ENCODE results near the gene KPNA1. TPM values are rescaled to one million over a fixed set of nuclear protein-coding genes. Genes with fewer than 3 reads are reported as not detected.

KPNA1 gene
- total RNA-seq, 2 donors from 2014 or later: 90.5 to 93.4 TPM

GRCh38 chr3:122563717-122564025, 48.9 kb upstream of the KPNA1 start:
- Mint-ChIP-seq H3K9me3 (no peaks in the 10 kb centered on the region), H3K36me3 (ENCODE audit: low read depth) (no peaks in the 10 kb centered on the region), H3K4me3 (peak overlapping the region; percentile 66), H3K27ac (no peak overlapping the region), H3K4me1 (peaks cover 19% of the 10 kb centered on the region), H3K27me3 (ENCODE audit: insufficient read depth) (no peaks in the 10 kb centered on the region)
- peak; percentile 66 for DNase-seq
- peak overlapping the region; percentile 77 for H3K4me3 ChIP-seq (ENCODE audit: low read length)
- peaks cover 7% of the 10 kb centered on the region for H3K27me3 ChIP-seq (ENCODE audit: control insufficient read depth, insufficient read depth, low read length, poor library complexity, severe bottlenecking)
- H3K9ac ChIP-seq (ENCODE audit: extremely low read depth, low read length, poor library complexity, severe bottlenecking): no peak overlapping the region
- 73 to 80% methylated on average over 4 to 5 of the region's 5 CpGs for WGBS, 2 experiments (ENCODE audit: insufficient coverage in 1 of 2, insufficient read length in 1 of 2)
- no peak for TF ChIP-seq CTCF (conservative IDR thresholded peaks at IDR 0.05)
- no peaks in the 10 kb centered on the region for H3K4me1 ChIP-seq (ENCODE audit: control insufficient read depth, insufficient read depth, low read length)
- H3K27ac ChIP-seq (ENCODE audit: low read depth, low read length): no peak overlapping the region
- H3K36me3 ChIP-seq (ENCODE audit: control insufficient read depth, insufficient read depth, low read length): no peaks in the 10 kb centered on the region
- no peaks in the 10 kb centered on the region for H3K9me3 ChIP-seq (ENCODE audit: control insufficient read depth, low read length)

DNA sequence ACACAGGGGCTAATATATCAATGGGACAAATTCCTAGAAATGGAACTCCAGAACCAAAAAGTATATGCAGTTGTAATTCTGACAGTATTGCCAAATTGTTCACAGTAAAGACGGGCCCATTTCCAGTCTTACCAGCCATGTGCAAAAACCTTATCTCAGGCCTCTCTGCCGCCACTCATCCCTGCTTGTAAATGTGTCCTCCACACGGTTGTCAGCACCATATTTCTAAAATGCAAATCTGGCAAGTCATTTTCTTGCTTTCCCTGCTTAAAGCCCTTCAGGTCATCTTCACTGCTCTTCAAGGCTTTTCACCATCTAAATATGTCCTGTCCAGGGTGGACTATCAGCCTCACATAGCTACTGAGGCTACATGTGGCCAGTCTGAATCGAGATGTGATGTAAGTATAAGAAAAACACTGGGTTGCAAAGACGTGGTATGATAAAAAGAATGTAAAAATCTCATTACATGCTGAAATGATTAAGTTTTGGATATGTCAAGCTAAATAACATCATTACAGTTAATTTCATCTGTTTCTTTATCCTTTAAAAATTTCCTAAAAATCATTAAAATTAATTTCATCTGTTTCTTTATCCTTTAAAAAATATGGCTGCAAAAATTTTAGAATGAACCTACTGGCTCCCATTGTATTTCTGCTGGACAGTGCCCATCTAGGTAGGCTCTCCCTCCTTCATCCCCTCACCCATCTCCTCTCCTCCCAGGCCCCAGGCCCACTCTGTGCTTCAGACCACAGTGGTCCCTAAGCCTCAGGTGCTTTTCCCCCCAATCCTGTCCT, 48.4 kb upstream of the KPNA1 start:
- Histone ChIP-seq H3K9me3 (ENCODE audit: control insufficient read depth, low read length) (no peaks in the 10 kb centered on the region), H3K4me1 (ENCODE audit: control insufficient read depth, insufficient read depth, low read length) (no peaks in the 10 kb centered on the region), H3K27ac (ENCODE audit: low read depth, low read length) (no peak overlapping the region), H3K27me3 (ENCODE audit: control insufficient read depth, insufficient read depth, low read length, poor library complexity, severe bottlenecking) (peaks cover 7% of the 10 kb centered on the region), H3K9ac (ENCODE audit: extremely low read depth, low read length, poor library complexity, severe bottlenecking) (no peak overlapping the region), H3K36me3 (ENCODE audit: control insufficient read depth, insufficient read depth, low read length) (no peaks in the 10 kb centered on the region), H3K4me3 (ENCODE audit: low read length) (peak overlapping the region; percentile 77)
- no peak for TF ChIP-seq CTCF (conservative IDR thresholded peaks at IDR 0.05)
- no peaks in the 10 kb centered on the region for H3K27me3 Mint-ChIP-seq (ENCODE audit: insufficient read depth)
- peaks cover 15% of the 10 kb centered on the region for H3K4me1 Mint-ChIP-seq
- H3K36me3 Mint-ChIP-seq (ENCODE audit: low read depth): no peaks in the 10 kb centered on the region
- H3K4me3 Mint-ChIP-seq: peak overlapping the region; percentile 66
- WGBS, 2 experiments (ENCODE audit: insufficient coverage in 1 of 2, insufficient read length in 1 of 2): 93 to 94% methylated on average over 4 to 5 of the region's 5 CpGs
- DNase-seq: no peak
- no peaks in the 10 kb centered on the region for H3K9me3 Mint-ChIP-seq
- H3K27ac Mint-ChIP-seq: no peak overlapping the region

DNA sequence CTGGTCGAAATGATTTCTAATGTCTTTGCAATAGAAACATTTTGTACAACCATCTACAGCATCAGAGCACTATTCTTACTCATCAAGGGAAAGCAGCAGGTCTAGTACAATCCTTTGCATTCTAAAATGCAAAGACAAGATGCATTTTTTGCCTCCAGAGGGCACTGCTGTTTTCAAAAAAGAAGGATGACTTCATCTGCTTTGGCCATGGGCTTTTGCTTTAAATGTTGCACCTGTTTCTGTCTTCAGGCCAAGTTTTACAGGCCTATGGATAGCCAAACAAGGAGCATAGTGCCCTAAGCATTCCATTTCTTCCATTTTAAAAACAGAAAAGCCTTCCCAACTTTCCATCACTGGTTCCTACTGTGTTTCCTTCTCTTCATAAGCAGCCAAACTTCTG, 45.9 kb upstream of the KPNA1 start:
- Histone ChIP-seq H3K9me3 (ENCODE audit: control insufficient read depth, low read length) (no peaks in the 10 kb centered on the region), H3K36me3 (ENCODE audit: control insufficient read depth, insufficient read depth, low read length) (no peaks in the 10 kb centered on the region), H3K27ac (ENCODE audit: low read depth, low read length) (no peak overlapping the region), H3K4me1 (ENCODE audit: control insufficient read depth, insufficient read depth, low read length) (no peaks in the 10 kb centered on the region), H3K4me3 (ENCODE audit: low read length) (no peak overlapping the region), H3K9ac (ENCODE audit: extremely low read depth, low read length, poor library complexity, severe bottlenecking) (no peak overlapping the region), H3K27me3 (ENCODE audit: control insufficient read depth, insufficient read depth, low read length, poor library complexity, severe bottlenecking) (peaks cover 7% of the 10 kb centered on the region)
- WGBS, 2 experiments (ENCODE audit: insufficient coverage in 1 of 2, insufficient read length in 1 of 2): 91% methylated on average over 1 of the region's 1 CpG; no CpG with 5 or more reads in 1 of the 2 experiments
- no peaks in the 10 kb centered on the region for H3K27me3 Mint-ChIP-seq (ENCODE audit: insufficient read depth)
- DNase-seq: peak; percentile 69
- H3K27ac Mint-ChIP-seq: peak overlapping the region; percentile 57
- no peak overlapping the region for H3K4me3 Mint-ChIP-seq
- peaks cover 15% of the 10 kb centered on the region for H3K4me1 Mint-ChIP-seq
- peak; percentile 75 for TF ChIP-seq CTCF (conservative IDR thresholded peaks at IDR 0.05)
- no peaks in the 10 kb centered on the region for H3K36me3 Mint-ChIP-seq (ENCODE audit: low read depth)
- H3K9me3 Mint-ChIP-seq: no peaks in the 10 kb centered on the region
